A673 (cell line): ENCODE results near the gene TLR5. TPM values are rescaled to one million over a fixed set of nuclear protein-coding genes. Genes with fewer than 3 reads are reported as not detected.

ENCODE experiments used
- BruUV-seq: library from RNA; stranded (reverse); fragments of 400-500 nt; replicated peaks from 2 replicates; lab custom pipeline; 2021; lab: Mats Ljungman, UMichigan
- CTCF ChIA-PET: fragments of 300-600 bp; sonication (Branson Sonifier 250); formaldehyde crosslinking; loops from one replicate; lab custom pipeline; 2022; ENCODE audit warnings: antibody characterized with exemption; lab: Charles Lee
- POLR2A ChIA-PET: fragments of 300-600 bp; sonication (Branson Sonifier 250); formaldehyde crosslinking; loops from one replicate; lab custom pipeline; 2022; ENCODE audit warnings: antibody characterized with exemption; ENCODE audit not compliant: low non-redundant PET; lab: Charles Lee
- DNase-seq: peaks from one replicate; pipeline ENCODE4 v3.0.0-alpha.2; 2015; ENCODE audit warnings: low spot score
- H3K27ac ChIP-seq: fragments of 200-600 bp; sonication (generic); 2 replicates; pipeline ENCODE4 v1.5.1; 2016; ENCODE audit warnings: mixed run types, low read depth, mild to moderate bottlenecking, mixed read lengths, antibody characterized with exemption, low read length; ENCODE audit not compliant: poor library complexity, severe bottlenecking
- H3K27me3 ChIP-seq: fragments of 200-600 bp; sonication (generic); replicated peaks from 2 replicates; pipeline ENCODE4 v1.6.1; 2017; ENCODE audit warnings: mixed run types, low read depth, mild to moderate bottlenecking, mixed read lengths, antibody characterized with exemption, low read length; ENCODE audit not compliant: insufficient read depth, poor library complexity
- H3K36me3 ChIP-seq: fragments of 200-600 bp; sonication (generic); 2 replicates; pipeline ENCODE4 v1.6.1; 2016; ENCODE audit warnings: mixed run types, mild to moderate bottlenecking, mixed read lengths, antibody characterized with exemption, low read length; ENCODE audit not compliant: insufficient read depth, poor library complexity, severe bottlenecking
- H3K4me1 ChIP-seq: fragments of 200-600 bp; sonication (generic); 2 replicates; pipeline ENCODE4 v1.6.1; 2017; ENCODE audit warnings: mixed run types, mild to moderate bottlenecking, mixed read lengths, antibody characterized with exemption, low read length; ENCODE audit not compliant: insufficient read depth, poor library complexity, severe bottlenecking
- H3K4me3 ChIP-seq: fragments of 200-600 bp; sonication (generic); 2 replicates; pipeline ENCODE4 v1.5.1; 2016; ENCODE audit warnings: low read depth, mixed run types, mild to moderate bottlenecking, mixed read lengths, low read length; ENCODE audit not compliant: poor library complexity, severe bottlenecking
- H3K9me3 ChIP-seq: fragments of 200-600 bp; sonication (generic); 2 replicates; pipeline ENCODE4 v1.6.1; 2016; ENCODE audit warnings: mixed run types, low read depth, mild to moderate bottlenecking, mixed read lengths, antibody characterized with exemption, low read length; ENCODE audit not compliant: poor library complexity, severe bottlenecking
- CTCF ChIP-seq: fragments of 300-800, 200-600 bp; sonication (generic); conservative IDR thresholded peaks from 2 replicates; pipeline ENCODE4 v1.5.1; 2017; ENCODE audit warnings: low read depth, mild to moderate bottlenecking, antibody characterized with exemption, low read length, moderate library complexity, mixed read lengths
- EZH2 ChIP-seq: fragments of 200-600 bp; sonication (generic); IDR thresholded peaks from 2 replicates; pipeline ENCODE4 v1.6.1; 2017; ENCODE audit warnings: borderline replicate concordance, low read depth, mild to moderate bottlenecking, mixed read lengths, antibody characterized with exemption, low read length; ENCODE audit not compliant: poor library complexity, severe bottlenecking
- intact Hi-C: fragments of 100-400 bp; cut with micrococcal nuclease; formaldehyde crosslinking; loops from one replicate; pipeline ENCODE4 v1.10.0; 2022; ENCODE audit not compliant: unreplicated experiment
- total RNA-seq: library from RNA; stranded (reverse); gene quantifications from 2 replicates; pipeline ENCODE4 v1.2.3, GENCODE V29; 2021

TLR5 gene
- total RNA-seq, 1 experiment from 2014 or later = 0.95 TPM

DNA sequence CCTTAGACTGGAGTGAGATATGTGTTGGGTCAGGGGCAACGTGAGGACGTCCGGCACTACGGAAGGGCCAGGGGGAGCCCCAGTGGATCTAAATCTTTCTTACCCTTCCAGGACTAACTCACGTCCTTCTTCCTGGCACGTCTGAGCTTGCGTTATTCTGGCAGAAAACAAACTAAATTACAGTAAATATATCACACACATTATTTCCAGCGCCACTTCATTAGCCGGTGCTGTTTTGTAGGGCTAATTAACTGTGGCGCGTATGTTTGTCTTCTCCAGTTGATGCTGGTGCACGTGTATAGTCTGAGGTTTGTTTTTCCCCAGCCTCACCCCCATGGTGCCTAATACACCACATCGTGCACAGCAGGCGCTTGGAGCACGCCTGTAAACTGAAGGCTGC is 59.2 kb downstream of the TLR5 start:
- BruUV-seq = no TSS peak
- intact Hi-C loops = loop anchor here (10.0 kb wide), 1 partner anchor 439 kb away; no protein-coding TSS in a partner anchor
- Histone ChIP-seq H3K9me3 (no peaks in the 10 kb centered on the region), H3K27me3 (no peaks in the 10 kb centered on the region), H3K4me1 (no peaks in the 10 kb centered on the region), H3K36me3 (no peaks in the 10 kb centered on the region), H3K4me3 (no peak overlapping the region), H3K27ac (no peak overlapping the region)
- CTCF ChIA-PET = no interaction called here
- POLR2A ChIA-PET = no interaction called here
- DNase-seq = no peak
- TF ChIP-seq EZH2 (no peak), CTCF (no peak)

- TF ChIP-seq EZH2 (no peak), CTCF (no peak)
- POLR2A ChIA-PET = no interaction called here
- Histone ChIP-seq H3K9me3 (no peaks in the 10 kb centered on the region), H3K4me1 (no peaks in the 10 kb centered on the region), H3K27me3 (no peaks in the 10 kb centered on the region), H3K4me3 (no peak overlapping the region), H3K36me3 (no peaks in the 10 kb centered on the region), H3K27ac (no peak overlapping the region)
- intact Hi-C loops = loop anchor here (10.0 kb wide), 1 partner anchor 438 kb away; no protein-coding TSS in a partner anchor
- no peak for DNase-seq
- BruUV-seq = no TSS peak
- CTCF ChIA-PET = no interaction called here
Observed at GRCh38 chr1:223082914-223083313, 60.1 kb downstream of the TLR5 start.

GRCh38 chr1:223081181-223081994 is 61.7 kb downstream of the TLR5 start:
- Histone ChIP-seq H3K4me3 (peak overlapping the region; percentile 23), H3K27me3 (no peaks in the 10 kb centered on the region), H3K4me1 (no peaks in the 10 kb centered on the region), H3K36me3 (no peaks in the 10 kb centered on the region), H3K9me3 (no peaks in the 10 kb centered on the region), H3K27ac (no peak overlapping the region)
- intact Hi-C loops = loop anchor here (1.0 to 10.0 kb wide), 4 partner anchors 288 to 617 kb away; no protein-coding TSS in a partner anchor
- CTCF ChIA-PET = interaction anchor here (0.6 to 1.2 kb wide), 6 partner anchors 8 to 342 kb away, joined by 3 to 6 read pairs (median 4); no protein-coding TSS in a partner anchor
- POLR2A ChIA-PET = interaction anchor here (0.6 kb wide), 1 partner anchor 10 kb away, joined by 3 read pairs; no protein-coding TSS in a partner anchor
- BruUV-seq = no TSS peak
- peak; percentile 96 for DNase-seq
- no peak for TF ChIP-seq EZH2
- TF ChIP-seq CTCF = peak; percentile 88
